Stimulated activated CD8-positive, alpha-beta memory T cell treated with anti-CD3 and anti-CD28 coated beads, Interleukin-12 subunit alpha, Interleukin-12 subunit beta, amount 100 ng/mL, for 24 hours (primary cell): ENCODE data around the gene PODN.

Experiments
- DNase-seq: peaks from one replicate; pipeline ENCODE4 v3.0.0-alpha.2; 2020; ENCODE audit errors: extremely low read depth

PODN gene

GRCh38 chr1:53051676-53052075 is 10.3 kb upstream of the PODN start:
- no peak for DNase-seq

GRCh38 chr1:53057127-53057526 is 4.9 kb upstream of the PODN start:
- DNase-seq, result no peak

DNA sequence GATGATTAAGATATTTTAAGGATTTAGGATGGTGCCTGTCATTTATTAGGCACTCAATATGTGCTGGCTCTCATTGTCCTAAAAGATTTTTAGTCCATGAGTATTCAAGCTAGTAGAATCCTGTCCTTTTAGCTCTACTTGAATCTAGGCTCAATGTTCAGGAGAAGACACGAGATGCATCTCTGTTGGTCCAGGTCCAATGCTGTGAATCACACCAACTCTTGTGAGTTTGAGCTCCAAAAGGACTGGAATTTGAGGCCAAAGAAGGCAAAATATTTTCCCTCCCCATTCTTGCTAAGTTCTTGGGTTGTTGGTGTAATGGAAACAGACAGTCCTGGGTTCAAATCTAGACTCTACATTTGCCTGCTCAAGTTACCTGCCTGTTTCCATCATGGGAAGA is 1.4 kb upstream of the PODN start:
- DNase-seq, result no peak

DNA sequence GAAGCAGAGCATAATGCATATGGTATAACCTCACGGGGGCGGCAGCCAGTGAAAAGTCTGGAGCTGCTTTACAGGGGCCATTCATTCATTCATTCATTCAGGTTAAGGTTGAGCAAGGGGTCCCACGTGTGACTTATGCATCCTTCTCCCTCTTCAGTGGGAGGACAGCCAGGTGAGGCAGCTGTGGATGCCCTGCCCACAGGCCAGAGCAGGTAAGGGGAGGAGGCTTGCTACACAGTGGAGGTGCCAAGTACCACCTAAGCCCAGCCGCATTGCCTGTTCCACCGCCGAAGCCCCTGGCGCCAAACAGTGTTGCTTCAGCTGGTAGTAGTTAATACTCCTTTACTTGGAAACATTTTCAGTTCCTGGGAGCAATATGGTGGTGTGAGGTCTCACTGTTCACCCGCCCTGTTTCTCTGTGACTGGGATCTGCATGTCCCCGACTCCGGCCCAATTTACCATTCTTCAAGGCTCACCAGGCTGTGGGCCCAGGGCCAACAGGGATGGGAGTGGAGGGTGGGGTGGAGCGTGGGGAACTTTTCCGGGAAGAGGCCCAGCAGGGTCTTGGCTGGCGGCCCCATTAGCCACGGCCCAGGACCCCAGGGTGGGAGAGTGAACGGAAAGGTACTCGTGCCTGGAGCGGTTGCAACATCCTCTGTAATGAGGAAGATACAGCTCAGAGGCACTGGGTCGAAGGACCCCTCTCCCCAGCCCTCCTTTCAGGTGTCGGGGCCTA is 722 bp upstream of the PODN start:
- no peak for DNase-seq

- DNase-seq, result no peak
These were observed 937 bp downstream of the PODN start for GRCh38 chr1:53062708-53063591.

- no peak for DNase-seq
These were observed 1.9 kb downstream of the PODN start for GRCh38 chr1:53063744-53064515.

DNA sequence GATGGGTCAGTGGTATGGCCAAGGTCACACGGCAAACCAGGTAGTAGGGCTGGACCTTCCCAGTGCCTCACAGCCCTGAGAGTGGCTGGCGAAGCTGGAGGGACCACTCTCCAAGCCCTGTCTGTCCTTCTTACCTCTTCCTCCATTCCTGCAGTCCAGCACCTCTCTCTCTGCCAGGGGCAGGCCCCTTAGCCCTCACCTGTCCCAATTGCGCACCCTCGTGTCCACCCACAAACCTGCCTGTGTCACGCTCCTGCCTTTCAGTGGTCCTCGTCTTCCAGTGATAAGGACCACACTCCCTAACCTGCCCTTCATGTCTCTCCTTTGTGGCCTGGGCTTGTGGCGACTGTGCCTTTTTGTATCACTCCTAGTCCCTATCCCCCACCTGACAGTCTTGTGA is 3.4 kb downstream of the PODN start:
- DNase-seq, result no peak

DNA sequence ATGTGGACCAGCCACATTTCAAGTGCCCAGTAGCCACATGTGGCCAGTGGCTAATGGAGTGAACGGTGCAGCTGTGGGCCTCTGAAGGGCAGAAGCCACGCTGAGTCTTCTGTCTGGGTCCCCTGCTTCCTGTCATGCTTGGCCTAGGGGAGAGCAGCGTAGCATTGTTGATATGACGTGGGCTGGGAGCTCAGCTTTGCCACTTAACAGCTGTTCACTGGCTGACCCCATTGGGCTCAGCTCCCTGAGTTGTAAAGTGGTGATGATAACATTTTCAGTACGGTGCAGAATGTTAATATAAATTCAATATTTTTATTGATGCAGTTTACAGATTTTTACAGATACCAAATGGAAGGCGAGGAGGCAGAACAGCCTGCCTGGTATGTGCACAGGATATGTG is 4.5 kb downstream of the PODN start:
- DNase-seq, result no peak

GRCh38 chr1:53066891-53067738 is 5.1 kb downstream of the PODN start:
- DNase-seq, result no peak

DNA sequence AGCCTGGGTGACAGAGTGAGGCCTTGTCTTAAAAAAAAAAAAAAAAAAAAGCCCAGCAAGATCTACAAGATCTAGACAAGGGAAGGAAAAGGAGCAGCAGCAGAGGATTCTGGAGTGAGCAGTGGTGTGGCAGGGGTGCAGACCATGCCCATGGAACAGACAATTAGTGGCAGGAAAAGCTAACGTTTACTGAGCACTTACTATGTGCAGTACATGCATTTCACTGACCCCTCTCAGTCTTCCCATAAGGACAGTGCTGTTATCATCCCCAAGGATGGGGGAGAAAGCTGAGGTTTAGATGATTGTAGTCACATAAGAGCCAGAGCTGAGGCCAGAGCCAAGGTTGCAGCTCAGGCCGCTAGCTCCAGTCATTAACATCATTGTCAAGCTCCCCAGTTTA is 5.9 kb downstream of the PODN start:
- DNase-seq, result no peak

GRCh38 chr1:53068314-53069099 is 6.5 kb downstream of the PODN start:
- DNase-seq, result no peak

DNA sequence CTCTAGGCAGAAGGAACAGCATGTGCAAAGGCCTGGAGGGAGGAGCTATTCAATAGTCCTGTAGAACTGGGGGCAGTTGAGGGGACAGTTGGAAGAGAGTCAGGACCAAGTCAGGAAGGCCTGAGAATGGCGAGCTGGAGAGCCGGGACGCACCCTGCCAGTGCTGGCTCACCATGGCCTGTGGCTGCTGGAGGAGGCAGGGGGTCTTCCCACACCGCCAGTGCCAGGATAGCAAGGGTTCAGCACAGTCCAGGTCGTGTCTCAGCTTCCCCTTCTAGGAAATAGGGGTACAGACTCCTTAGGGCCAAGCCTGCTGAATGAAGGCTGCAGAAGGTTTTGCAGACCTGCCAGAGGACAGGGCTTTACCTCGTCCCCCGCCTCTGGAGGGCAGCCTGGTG is 7.3 kb downstream of the PODN start:
- DNase-seq, result no peak

GRCh38 chr1:53069663-53070327 is 7.8 kb downstream of the PODN start:
- DNase-seq, result no peak

DNA sequence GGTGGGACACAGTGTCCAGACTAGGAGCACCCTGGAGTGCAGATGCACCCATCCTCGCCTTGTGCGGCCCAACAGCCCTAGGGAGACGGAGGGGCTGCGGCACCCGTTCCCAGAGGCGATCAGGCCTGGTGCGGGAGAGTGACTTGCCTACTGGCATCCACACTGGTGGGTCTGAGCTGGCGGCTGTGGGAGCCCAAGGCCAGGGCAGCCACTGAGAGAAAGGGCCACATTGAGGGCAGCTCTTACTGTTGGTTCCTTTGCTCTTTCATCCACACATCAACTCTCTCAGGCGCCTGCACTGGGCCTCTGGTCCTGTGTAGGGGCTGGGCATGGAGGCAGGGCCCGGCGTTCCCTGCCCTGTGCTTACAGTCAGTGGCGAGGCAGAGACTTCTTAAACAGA is 8.6 kb downstream of the PODN start:
- no peak for DNase-seq

DNA sequence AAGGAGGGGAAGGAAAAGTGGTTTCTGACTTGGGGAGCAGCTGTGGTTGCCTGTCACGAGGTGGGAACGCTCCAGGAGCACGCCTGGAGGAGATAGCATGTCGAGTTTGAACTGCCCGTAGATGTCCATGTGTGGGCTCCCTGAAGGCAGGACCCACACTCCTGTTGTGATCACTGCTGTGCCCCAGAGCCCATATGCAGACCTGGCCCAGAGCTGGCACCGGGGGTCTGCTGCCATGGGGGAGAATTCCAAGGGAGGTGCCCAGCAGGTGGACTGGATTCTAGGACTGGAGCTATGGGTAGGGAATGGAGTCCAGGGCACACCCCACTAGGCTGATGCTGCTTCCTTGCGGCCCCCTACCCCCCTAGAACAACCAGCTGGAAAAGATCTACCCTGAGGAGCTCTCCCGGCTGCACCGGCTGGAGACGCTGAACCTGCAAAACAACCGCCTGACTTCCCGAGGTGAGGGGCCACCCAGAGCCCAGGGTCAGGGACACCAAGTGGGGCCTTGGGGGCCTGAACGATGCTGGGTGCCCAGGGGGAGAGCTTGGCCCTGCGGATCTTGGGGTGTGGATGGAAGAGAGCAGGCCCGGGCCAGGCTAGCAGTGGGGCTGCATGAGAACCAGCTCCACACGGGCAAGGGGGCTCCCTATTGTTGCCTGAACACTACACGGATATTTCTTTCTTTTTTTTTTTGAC is 9.3 kb downstream of the PODN start:
- no peak for DNase-seq

DNA sequence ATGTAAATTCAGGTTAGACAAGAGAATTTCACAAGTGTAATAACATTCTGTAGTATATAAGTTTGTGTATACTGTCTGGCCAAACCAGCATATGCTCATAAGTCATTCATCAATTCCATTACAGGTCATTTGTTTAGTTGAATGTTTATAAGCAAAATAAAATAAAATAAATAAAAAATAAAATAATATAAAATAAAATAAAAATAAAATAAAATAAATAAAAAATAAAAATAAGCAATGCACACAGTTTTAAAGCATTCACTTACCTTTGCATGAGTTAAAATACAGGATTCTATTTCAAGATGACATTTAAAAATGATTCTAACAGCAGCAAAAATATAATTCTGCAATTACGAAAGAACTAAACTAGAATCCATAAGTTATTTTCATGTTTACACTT is 9.9 kb downstream of the PODN start:
- no peak for DNase-seq

DNA sequence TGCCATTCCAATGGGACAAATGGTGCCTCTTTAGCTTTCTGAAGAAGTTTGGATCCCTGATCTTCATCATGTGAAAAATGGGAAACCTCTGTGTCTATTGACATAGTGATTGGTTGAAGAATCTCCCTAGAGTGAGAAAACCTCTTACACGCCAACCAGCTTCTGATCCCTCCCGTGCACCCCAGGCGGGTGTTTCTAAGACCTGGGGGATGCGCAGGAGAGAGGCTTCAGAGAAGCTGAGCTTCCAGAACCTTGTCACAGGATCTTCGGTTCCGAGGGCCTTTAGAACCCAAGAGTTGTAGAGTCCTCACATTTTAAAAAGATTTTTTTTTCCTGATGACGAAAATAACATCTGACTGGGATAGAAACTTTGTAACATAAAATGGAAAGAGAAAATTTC is 11.3 kb downstream of the PODN start:
- no peak for DNase-seq

DNA sequence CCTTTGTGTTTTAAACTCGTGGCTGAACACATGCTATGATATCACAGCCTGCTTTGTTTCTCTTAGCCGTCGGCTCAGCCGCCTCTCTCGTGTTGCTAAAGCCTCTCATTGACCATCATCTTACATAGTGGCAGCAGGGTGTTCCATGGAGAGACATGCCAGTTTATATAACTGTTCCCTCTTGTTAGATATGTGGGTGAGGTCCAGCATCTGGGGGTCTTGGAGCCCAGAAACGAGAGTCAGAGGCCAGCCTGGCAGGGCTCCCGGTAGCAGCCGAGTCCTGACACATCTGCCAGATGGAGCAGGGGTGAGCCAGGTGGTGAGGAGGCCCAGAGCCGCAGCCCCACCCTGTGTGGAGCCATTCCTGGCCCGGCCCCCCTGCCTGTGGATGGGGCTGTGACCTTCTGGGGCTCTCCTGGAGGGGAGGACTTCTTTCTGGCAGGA is 11.9 kb downstream of the PODN start:
- DNase-seq, result no peak

DNA sequence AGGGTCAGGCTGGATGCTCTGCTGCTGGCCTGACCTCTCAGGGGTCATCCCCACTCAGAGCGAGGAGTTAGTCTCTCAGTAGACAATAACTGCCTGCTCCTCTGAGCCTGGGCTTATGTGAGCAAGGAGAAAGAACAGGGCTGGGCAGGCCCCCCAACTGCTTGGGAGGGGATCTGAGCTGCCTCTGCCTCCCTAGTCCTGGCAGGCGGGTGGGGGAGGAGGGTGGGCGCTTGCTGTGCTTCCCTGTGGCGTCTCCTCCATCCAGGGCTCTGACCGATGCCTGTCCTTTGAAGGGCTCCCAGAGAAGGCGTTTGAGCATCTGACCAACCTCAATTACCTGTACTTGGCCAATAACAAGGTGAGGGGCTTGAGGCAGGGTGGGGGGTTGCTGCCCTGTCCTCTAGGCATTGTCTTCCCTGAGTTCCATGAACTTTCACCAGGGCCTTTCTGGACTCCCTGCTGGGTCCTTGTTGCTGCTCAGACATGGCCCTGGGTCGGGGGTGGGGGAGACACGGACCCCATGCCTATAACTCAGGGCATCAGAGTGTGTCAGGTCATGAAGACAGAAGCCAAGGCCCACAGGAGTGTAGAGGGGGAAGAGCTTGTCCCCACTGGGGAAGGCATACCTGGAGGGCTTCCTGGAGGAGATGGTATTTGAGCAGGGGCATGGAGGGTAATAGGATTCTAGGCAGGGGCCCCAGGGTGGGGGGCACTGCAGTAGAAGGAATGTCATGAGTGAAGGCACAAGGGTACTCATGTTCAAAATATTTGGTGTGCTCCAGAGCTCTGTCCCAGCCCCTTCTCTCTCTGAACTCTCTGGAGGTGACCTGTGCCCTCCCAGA is 12.5 kb downstream of the PODN start:
- DNase-seq, result no peak
